MCF 10A (cell line): ENCODE results near the gene CACNA2D3. TPM values are rescaled to one million over a fixed set of nuclear protein-coding genes. Genes with fewer than 3 reads are reported as not detected.

Source experiments
- BruUV-seq: library from RNA; stranded (reverse); fragments of 400-500 nt; replicated peaks from 2 replicates; lab custom pipeline; 2021; lab: Mats Ljungman, UMichigan
- CTCF ChIA-PET: fragments of 300-600 bp; sonication (Branson Sonifier 250); formaldehyde crosslinking; extraction: SDS; loops from one replicate; lab custom pipeline; 2021; ENCODE audit warnings: antibody characterized with exemption, inconsistent platforms; lab: Yijun Ruan, JAX
- POLR2A ChIA-PET: fragments of 300-600, 350-650 bp; sonication (Branson Sonifier 250); formaldehyde crosslinking; extraction: SDS; loops from one replicate; lab custom pipeline; 2020; ENCODE audit warnings: antibody characterized with exemption, inconsistent platforms; lab: Yijun Ruan, JAX
- DNase-seq: peaks from one replicate; pipeline ENCODE4 v3.0.0-alpha.2; 2018; ENCODE audit not compliant: unreplicated experiment
- H3K27ac Mint-ChIP-seq: one replicate; pipeline ENCODE4 v1.8.0; 2022; ENCODE audit warnings: mild to moderate bottlenecking, low read depth, mixed read lengths; ENCODE audit not compliant: unreplicated experiment
- H3K27me3 Mint-ChIP-seq: one replicate; pipeline ENCODE4 v1.8.0; 2022; ENCODE audit warnings: mixed read lengths; ENCODE audit not compliant: insufficient read depth, unreplicated experiment
- H3K36me3 Mint-ChIP-seq: one replicate; pipeline ENCODE4 v1.8.0; 2022; ENCODE audit warnings: mild to moderate bottlenecking, moderate library complexity, mixed read lengths; ENCODE audit not compliant: insufficient read depth, unreplicated experiment
- H3K4me1 Mint-ChIP-seq: one replicate; pipeline ENCODE4 v1.8.0; 2022; ENCODE audit warnings: mixed read lengths; ENCODE audit not compliant: insufficient read depth, unreplicated experiment
- H3K4me3 Mint-ChIP-seq: one replicate; pipeline ENCODE4 v1.8.0; 2022; ENCODE audit warnings: mild to moderate bottlenecking, moderate library complexity, mixed read lengths; ENCODE audit not compliant: unreplicated experiment
- H3K9me3 Mint-ChIP-seq: one replicate; pipeline ENCODE4 v1.8.0; 2022; ENCODE audit warnings: mixed read lengths; ENCODE audit not compliant: unreplicated experiment
- intact Hi-C: fragments of 100-400 bp; cut with micrococcal nuclease; formaldehyde crosslinking; loops from 2 replicates; pipeline ENCODE4 v1.14.1; 2022
- total RNA-seq: library from RNA; stranded (reverse); gene quantifications from 2 replicates; pipeline ENCODE4 v1.2.3, GENCODE V29; 2022
- TF ChIP-seq, protein P1 (sequence below): fragments of 200-600 bp; IDR thresholded peaks from one replicate; pipeline ENCODE4 v1.8.0; 2022; ENCODE audit warnings: antibody characterized with exemption, mild to moderate bottlenecking; ENCODE audit not compliant: unreplicated experiment

The CACNA2D3 gene
- total RNA-seq, 1 experiment from 2014 or later = 2.3 TPM

DNA sequence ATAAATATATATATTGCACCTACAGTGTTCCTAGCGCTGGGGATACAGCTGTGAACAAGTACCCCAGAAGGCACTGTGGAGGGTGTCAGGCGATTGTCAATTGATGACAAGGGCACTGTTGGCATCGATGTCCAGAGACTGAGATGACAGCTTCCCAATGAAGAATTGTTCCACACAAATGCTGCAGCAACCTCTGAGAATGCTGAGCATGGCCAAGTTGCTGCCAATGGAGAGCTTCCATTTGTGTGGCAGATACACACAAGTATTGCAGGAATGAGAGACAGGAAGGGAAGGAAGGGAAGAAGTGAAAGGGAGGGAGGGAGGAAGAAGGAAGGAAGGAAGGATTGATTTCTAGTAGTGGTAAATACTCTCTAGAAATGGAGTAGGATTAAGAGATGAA lies 783.6 kb downstream of the CACNA2D3 start:
- no peak overlapping the region for H3K27ac Mint-ChIP-seq
- intact Hi-C loops = no loop called here
- peaks cover 19% of the 10 kb centered on the region for H3K36me3 Mint-ChIP-seq
- TF ChIP-seq, protein P1, sequence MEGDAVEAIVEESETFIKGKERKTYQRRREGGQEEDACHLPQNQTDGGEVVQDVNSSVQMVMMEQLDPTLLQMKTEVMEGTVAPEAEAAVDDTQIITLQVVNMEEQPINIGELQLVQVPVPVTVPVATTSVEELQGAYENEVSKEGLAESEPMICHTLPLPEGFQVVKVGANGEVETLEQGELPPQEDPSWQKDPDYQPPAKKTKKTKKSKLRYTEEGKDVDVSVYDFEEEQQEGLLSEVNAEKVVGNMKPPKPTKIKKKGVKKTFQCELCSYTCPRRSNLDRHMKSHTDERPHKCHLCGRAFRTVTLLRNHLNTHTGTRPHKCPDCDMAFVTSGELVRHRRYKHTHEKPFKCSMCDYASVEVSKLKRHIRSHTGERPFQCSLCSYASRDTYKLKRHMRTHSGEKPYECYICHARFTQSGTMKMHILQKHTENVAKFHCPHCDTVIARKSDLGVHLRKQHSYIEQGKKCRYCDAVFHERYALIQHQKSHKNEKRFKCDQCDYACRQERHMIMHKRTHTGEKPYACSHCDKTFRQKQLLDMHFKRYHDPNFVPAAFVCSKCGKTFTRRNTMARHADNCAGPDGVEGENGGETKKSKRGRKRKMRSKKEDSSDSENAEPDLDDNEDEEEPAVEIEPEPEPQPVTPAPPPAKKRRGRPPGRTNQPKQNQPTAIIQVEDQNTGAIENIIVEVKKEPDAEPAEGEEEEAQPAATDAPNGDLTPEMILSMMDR = no peak
- H3K4me3 Mint-ChIP-seq = no peak overlapping the region
- CTCF ChIA-PET = interaction anchor here (0.6 to 1.0 kb wide), 3 partner anchors 20 to 285 kb away, joined by 4 to 5 read pairs (median 4); no protein-coding TSS in a partner anchor
- peaks cover 6% of the 10 kb centered on the region for H3K4me1 Mint-ChIP-seq
- no peaks in the 10 kb centered on the region for H3K9me3 Mint-ChIP-seq
- POLR2A ChIA-PET = no interaction called here
- no peaks in the 10 kb centered on the region for H3K27me3 Mint-ChIP-seq
- no TSS peak for BruUV-seq
- no peak for DNase-seq

DNA sequence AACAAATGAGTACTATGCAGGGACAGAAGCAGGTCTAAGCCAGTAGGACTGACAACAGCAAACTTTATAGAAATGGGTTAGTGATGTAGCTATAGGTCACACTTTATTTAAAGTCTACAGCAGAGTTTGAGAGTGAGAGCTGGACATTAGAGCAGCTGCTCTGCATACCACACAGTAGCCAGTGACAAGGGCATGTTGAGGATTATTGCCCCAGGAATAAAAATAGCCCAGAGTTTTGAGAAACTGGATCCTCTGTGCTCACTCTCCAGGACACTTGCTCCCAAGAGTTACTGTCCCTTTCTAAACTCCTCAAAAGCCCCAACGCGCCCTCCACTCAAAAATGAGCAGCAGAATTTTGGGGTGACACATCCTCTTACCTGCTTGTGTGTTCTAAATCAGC lies 784.4 kb downstream of the CACNA2D3 start:
- no peak for DNase-seq
- intact Hi-C loops = no loop called here
- Mint-ChIP-seq H3K9me3 (no peaks in the 10 kb centered on the region), H3K4me1 (peaks cover 6% of the 10 kb centered on the region), H3K4me3 (no peak overlapping the region), H3K27me3 (no peaks in the 10 kb centered on the region), H3K27ac (no peak overlapping the region), H3K36me3 (peaks cover 18% of the 10 kb centered on the region)
- BruUV-seq = no TSS peak
- TF ChIP-seq, protein P1 = no peak
- ChIA-PET CTCF (no interaction called here), POLR2A (no interaction called here)

DNA sequence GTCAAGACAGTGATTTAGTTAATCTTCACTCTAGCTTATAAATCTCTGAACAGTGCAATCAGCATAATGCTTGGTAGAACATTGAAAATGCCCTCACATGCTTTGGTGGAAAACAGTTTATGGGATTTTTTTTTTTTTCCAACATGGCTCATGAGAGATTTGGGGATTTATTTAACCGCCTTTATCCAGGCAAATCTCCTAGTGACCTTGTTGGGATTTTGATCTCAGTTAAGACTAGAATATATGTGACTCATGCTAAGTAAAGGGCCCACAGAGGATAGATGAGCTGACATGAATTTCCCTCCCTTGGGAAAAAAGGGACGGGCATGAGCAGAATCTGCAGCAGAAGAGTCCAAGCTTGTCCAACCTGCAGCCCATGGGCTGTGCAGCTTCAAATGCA lies 786.8 kb downstream of the CACNA2D3 start:
- BruUV-seq = no TSS peak
- DNase-seq = no peak
- Mint-ChIP-seq H3K9me3 (peaks cover 8% of the 10 kb centered on the region), H3K4me1 (peaks cover 6% of the 10 kb centered on the region), H3K36me3 (peaks cover 20% of the 10 kb centered on the region), H3K27ac (no peak overlapping the region), H3K27me3 (no peaks in the 10 kb centered on the region), H3K4me3 (no peak overlapping the region)
- ChIA-PET CTCF (interaction anchor here (0.6 to 0.7 kb wide), 5 partner anchors 17 to 90 kb away, joined by 3 read pairs; no protein-coding TSS in a partner anchor), POLR2A (interaction anchor here (0.8 to 1.6 kb wide), 2 partner anchors 18 to 43 kb away, joined by 4 to 5 read pairs; no protein-coding TSS in a partner anchor)
- TF ChIP-seq, protein P1 = no peak
- intact Hi-C loops = no loop called here

DNA sequence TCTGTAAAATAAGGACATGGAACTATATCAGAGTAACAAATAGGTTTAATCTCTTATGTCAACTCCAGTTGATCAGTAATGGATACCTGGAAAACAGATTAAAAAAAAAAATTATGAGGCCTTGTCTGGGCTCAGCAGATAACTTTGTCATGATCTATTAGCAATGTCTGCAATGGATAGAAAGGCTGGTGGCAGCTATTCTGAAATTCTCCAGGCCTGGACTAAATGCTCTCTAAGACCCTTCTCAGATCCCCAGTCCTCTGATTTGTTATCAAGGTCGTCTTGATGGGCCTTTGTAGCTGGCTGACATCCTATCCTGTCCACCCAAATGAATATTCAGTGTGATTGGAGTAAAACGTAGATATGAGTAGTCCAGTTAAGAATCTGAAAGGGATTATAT lies 791.8 kb downstream of the CACNA2D3 start:
- ChIA-PET POLR2A (no interaction called here), CTCF (no interaction called here)
- intact Hi-C loops = no loop called here
- DNase-seq = no peak
- Mint-ChIP-seq H3K4me3 (no peak overlapping the region), H3K36me3 (peaks cover 16% of the 10 kb centered on the region), H3K9me3 (peaks cover 8% of the 10 kb centered on the region), H3K27ac (no peak overlapping the region), H3K4me1 (no peaks in the 10 kb centered on the region), H3K27me3 (no peaks in the 10 kb centered on the region)
- no TSS peak for BruUV-seq
- TF ChIP-seq, protein P1 = no peak
